Fibroblast of pulmonary artery (primary cell): Measurements from ENCODE around the gene ZDHHC3.

Experiments used
- DNase-seq: peaks from one replicate; pipeline ENCODE4 v3.0.0-alpha.2; 2010; ENCODE audit warnings: low read depth
- H3K4me3 ChIP-seq: replicated peaks from 2 replicates; pipeline ENCODE4 v1.5.1; 2011; ENCODE audit warnings: low read depth, mild to moderate bottlenecking, control low read depth, low read length, moderate library complexity
- TF ChIP-seq, protein P1 (sequence below): IDR thresholded peaks from 2 replicates; pipeline ENCODE4 v1.5.1; 2011; ENCODE audit warnings: mild to moderate bottlenecking, control low read depth, low read length, inconsistent platforms; ENCODE audit errors: missing control alignments

ZDHHC3 gene

DNA sequence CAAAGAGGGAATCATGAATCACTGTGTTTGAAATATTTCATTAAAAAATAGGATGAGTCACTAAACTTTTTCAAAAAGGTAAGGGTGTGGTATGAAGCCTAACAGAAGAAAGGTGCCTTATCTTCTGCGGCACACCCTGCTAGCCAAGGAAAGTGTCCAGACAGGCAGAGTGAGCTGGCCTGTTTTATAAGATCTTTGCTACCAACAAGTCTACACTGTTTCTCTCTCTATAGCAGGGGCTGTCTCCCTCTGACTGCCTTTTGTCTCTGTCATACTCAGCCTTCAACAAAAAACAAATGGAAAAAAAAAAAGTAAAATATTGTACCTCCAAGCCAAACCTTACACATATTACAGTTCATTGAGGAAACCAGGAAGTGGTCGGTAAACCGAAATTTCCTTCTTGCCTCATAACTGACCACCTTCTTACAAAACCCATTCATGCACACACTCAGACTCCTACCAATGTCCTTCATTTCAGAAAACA lies 9.1 kb downstream of the ZDHHC3 start:
- DNase-seq: peak; percentile 20
- no peak overlapping the region for H3K4me3 ChIP-seq
- TF ChIP-seq, protein P1, sequence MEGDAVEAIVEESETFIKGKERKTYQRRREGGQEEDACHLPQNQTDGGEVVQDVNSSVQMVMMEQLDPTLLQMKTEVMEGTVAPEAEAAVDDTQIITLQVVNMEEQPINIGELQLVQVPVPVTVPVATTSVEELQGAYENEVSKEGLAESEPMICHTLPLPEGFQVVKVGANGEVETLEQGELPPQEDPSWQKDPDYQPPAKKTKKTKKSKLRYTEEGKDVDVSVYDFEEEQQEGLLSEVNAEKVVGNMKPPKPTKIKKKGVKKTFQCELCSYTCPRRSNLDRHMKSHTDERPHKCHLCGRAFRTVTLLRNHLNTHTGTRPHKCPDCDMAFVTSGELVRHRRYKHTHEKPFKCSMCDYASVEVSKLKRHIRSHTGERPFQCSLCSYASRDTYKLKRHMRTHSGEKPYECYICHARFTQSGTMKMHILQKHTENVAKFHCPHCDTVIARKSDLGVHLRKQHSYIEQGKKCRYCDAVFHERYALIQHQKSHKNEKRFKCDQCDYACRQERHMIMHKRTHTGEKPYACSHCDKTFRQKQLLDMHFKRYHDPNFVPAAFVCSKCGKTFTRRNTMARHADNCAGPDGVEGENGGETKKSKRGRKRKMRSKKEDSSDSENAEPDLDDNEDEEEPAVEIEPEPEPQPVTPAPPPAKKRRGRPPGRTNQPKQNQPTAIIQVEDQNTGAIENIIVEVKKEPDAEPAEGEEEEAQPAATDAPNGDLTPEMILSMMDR: no peak

DNA sequence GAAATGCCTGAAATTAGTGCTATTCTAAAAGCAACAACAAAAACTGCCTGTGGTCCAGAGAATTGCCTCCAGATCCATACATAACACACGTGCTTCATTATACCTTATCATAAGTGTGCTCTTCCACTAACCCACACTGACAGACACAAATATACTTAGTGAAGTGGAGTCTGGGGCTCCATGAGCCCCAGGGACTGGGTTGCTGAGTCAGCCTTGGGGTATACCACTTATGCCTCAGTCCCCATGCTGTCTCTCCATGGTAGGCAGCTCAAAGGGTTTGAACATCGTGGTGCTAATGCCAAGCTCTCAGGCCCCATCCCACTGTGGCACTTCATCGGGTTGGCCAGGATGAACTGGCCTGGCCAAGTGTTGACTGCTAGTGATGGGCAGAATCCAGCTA lies 10.8 kb downstream of the ZDHHC3 start:
- H3K4me3 ChIP-seq: no peak overlapping the region
- TF ChIP-seq, protein P1: no peak
- DNase-seq: no peak

DNA sequence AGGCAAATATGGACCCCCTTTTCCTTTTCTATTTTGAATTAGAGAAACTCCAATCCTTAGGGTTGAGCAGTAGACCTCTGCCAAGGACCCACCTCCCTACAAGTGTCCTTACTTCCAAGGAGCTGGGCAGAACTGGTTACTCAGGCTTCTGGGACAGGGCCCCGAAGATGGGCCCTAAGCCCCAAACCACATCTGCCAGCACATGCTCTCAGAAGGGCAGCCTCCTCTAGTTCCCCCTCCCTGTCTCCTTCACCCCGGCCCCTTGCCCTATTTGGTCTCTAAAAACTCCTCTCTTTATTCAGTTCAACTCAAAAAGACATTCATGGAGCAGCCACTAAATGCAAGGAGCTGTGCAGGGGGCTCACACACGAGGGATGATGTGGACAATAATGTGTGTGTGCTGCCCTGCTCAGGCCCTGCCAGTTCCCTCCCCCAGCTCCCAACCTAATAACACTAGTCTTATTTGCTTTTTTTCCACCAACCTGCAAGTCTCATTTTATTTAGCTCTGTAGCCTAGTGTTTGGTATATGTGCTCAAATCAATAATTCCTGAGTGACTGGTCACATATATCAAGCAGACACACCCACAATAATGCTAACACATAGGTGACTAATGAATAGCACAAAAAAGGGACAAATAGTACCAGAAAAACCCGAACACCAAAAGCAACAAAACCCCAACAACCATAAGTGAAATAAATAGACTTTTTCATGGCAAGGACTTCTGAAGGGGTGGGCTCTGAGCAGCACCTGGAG lies 12.2 kb downstream of the ZDHHC3 start:
- TF ChIP-seq, protein P1: no peak
- DNase-seq: no peak
- H3K4me3 ChIP-seq: no peak overlapping the region

DNA sequence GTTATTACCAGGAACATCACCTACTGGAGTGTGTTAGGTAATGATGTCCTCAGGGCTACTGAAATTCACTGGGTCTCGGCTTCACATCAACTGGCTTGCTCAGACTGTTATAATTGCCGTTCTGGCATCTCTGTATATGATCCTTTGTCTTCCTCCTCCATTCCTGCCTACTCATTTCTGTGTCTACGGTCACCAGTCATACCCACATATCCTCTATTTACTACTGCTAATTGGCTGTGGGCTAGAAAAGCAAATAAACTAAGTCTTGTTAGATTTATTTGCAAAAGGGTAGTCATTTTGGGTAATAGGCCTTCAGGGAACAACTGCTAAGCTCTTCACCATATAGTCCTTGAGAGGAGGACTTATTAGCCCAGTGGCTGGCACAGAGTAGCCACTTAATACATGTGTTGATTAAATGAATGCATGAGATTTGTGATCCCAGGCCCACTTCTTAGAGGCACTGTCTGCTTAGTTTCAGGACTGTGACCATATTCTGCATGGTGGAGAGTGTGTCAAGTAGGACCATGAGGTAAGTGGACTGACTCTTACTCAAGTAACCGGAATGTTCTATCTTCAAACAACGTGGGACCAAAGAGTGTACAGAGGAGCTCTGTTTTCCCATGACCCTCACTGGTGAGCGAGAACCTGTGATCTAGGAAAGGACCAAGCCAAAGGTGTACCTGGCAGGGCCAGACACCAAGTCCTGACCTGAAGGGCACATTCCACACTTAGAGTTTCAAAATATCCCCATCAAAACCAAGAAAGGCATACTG lies 13.2 kb downstream of the ZDHHC3 start:
- H3K4me3 ChIP-seq: no peak overlapping the region
- no peak for DNase-seq
- TF ChIP-seq, protein P1: no peak

DNA sequence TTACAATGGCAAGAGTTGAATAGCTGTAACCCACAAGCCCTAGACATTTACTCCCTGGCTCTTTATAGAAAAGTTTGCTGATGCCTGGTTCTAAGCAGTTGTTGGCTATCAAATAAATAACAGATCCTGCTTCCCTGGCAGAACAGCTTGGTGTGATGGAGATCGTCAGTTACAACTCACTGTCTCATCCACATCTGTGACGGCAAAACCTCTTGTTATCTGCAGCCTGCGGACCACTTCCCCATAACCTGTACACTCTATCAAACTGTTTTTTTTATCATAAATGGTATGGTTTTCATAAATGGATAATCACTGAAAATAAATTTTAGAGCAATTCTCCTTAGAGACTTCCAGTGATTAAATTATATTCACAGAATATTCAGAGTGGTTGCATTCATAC lies 14.1 kb downstream of the ZDHHC3 start:
- no peak overlapping the region for H3K4me3 ChIP-seq
- TF ChIP-seq, protein P1: no peak
- no peak for DNase-seq

DNA sequence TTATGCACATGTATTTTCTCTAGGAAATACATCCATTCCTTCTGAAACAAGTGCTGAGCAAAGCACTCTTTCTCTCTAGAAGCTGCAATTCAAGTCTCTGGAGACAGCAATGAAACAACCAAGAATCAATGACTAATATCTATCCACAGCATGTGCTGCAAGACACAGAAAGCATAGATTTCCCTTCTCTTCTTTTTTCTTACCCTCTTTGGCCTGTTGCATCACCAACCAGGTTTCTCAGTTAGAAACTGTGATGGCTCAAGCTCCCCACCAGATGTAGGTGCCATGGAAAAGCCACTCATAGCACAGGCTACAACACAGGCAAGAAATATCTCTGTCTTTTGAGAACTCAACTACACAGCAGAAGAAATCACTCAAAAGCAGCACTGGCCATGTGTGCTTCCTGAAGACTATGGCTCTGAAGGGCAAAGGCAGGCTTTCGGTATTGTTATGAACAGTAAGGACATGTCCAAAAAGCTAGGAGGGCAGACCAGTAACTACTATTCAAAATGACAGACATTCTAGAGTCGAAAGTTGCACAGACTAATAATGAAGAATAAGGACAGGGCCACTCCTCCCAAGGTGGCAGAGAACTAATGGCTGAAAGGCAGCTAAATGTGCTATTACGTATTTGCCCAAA lies 15.5 kb downstream of the ZDHHC3 start:
- DNase-seq: peak; percentile 13
- TF ChIP-seq, protein P1: no peak
- no peak overlapping the region for H3K4me3 ChIP-seq
